NT2/D1 (cell line): ENCODE results near the gene ITGB1.

ENCODE experiments used
- DNase-seq: peaks from one replicate; pipeline ENCODE4 v3.0.0-alpha.2; 2011; ENCODE audit warnings: low read depth, low spot score
- H3K27me3 ChIP-seq: 2 replicates; pipeline ENCODE4 v1.6.0; 2011; ENCODE audit warnings: mild to moderate bottlenecking; ENCODE audit not compliant: insufficient read length, insufficient read depth
- H3K36me3 ChIP-seq: 2 replicates; pipeline ENCODE4 v1.6.1; 2011; ENCODE audit warnings: mild to moderate bottlenecking, low read length, mixed read lengths; ENCODE audit not compliant: insufficient read depth, insufficient read length
- H3K4me1 ChIP-seq: 2 replicates; pipeline ENCODE4 v1.5.1; 2011; ENCODE audit not compliant: insufficient read depth, insufficient read length
- H3K4me3 ChIP-seq: 2 replicates; pipeline ENCODE4 v1.5.1; 2011; ENCODE audit warnings: low read depth; ENCODE audit not compliant: insufficient read length
- H3K9ac ChIP-seq: 2 replicates; pipeline ENCODE4 v1.6.0; 2011; ENCODE audit warnings: low read depth; ENCODE audit not compliant: insufficient read length
- H3K9me3 ChIP-seq: 2 replicates; pipeline ENCODE4 v1.5.1; 2011; ENCODE audit warnings: mild to moderate bottlenecking, low read length; ENCODE audit not compliant: insufficient read depth
- SUZ12 ChIP-seq: IDR thresholded peaks from 2 replicates; pipeline ENCODE4 v1.6.1; 2011; ENCODE audit not compliant: insufficient read length, insufficient read depth; ENCODE audit errors: extremely low read depth
- YY1 ChIP-seq: IDR thresholded peaks from 2 replicates; pipeline ENCODE4 v1.6.1; 2011; ENCODE audit not compliant: insufficient read length, insufficient read depth
- ZNF274 ChIP-seq: IDR thresholded peaks from 2 replicates; pipeline ENCODE4 v1.6.1; 2011; ENCODE audit warnings: mild to moderate bottlenecking, low read depth, low read length

Gene ITGB1

GRCh38 chr10:32865170-32865569, 92.9 kb downstream of the ITGB1 start:
- DNase-seq, result no peak
- TF ChIP-seq YY1 (no peak), ZNF274 (no peak), SUZ12 (no peak)
- H3K9ac ChIP-seq, result no peak overlapping the region

GRCh38 chr10:32854435-32854834, 103.6 kb downstream of the ITGB1 start:
- H3K36me3 ChIP-seq, result no peaks in the 10 kb centered on the region
- DNase-seq, result no peak
- H3K4me3 ChIP-seq, result no peak overlapping the region
- no peak overlapping the region for H3K9ac ChIP-seq
- H3K4me1 ChIP-seq, result no peaks in the 10 kb centered on the region
- no peaks in the 10 kb centered on the region for H3K9me3 ChIP-seq
- no peaks in the 10 kb centered on the region for H3K27me3 ChIP-seq
- TF ChIP-seq SUZ12, result no peak
- TF ChIP-seq ZNF274, result no peak
- no peak for TF ChIP-seq YY1

More at GRCh38 chr10:32865170-32865569, 92.9 kb downstream of the ITGB1 start:
- H3K4me3 ChIP-seq, result no peak overlapping the region
- no peaks in the 10 kb centered on the region for H3K9me3 ChIP-seq
- H3K4me1 ChIP-seq, result no peaks in the 10 kb centered on the region
- H3K27me3 ChIP-seq, result no peaks in the 10 kb centered on the region
- no peaks in the 10 kb centered on the region for H3K36me3 ChIP-seq

DNA sequence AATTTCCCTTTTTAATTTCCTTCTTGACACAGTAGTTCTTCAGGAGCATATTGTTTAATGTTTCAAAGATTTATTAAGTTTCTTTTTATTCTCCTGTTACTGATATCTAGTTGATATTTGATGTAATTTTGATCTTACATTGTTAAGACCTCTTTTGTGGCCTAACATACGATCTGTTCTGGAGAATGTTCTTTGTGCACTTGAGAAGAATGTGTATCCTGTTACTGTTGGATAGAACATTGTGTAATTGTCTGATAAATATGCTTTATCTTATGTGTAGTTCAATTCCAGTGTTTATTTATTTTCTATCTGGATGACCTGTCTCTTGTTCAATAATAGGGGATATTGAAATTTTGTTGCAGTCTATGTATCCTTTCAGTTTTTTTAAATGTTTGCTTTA, 106.7 kb downstream of the ITGB1 start:
- Histone ChIP-seq H3K4me3 (no peak overlapping the region), H3K36me3 (no peaks in the 10 kb centered on the region), H3K9me3 (no peaks in the 10 kb centered on the region), H3K9ac (no peak overlapping the region), H3K4me1 (no peaks in the 10 kb centered on the region), H3K27me3 (no peaks in the 10 kb centered on the region)
- TF ChIP-seq SUZ12 (no peak), ZNF274 (no peak), YY1 (no peak)
- no peak for DNase-seq
